Glomerular visceral epithelial cell (primary cell): ENCODE measurements around the gene CACNA1C.
"Not testable (repeated sequence)": the region's sequence is repeated elsewhere in the genome, so short reads cannot be mapped to it uniquely, and the experiment has no call there.

Experiments used
- DNase-seq: peaks from one replicate; pipeline ENCODE4 v3.0.0-alpha.2; 2016; ENCODE audit errors: extremely low spot score

The CACNA1C gene

DNA sequence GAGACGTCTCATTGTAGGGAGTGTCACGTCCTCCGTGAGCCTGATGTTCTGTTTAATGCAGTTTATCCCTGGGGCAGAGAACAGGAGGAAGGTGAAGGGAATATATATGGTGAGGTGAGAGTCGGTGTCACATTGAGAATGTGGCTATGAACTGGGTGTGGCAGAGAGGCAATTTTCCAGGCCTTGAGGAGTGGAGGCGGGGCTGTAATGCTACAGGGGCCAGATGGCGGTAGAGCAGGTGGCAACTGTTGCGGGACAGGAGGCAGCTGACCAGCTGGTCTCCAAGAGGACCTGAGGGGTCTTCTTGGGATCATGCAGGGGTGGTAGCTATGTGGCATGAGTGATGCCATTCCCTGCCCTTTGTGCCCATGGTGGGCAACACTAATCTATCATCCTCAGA is 59.6 kb downstream of the CACNA1C start:
- no peak for DNase-seq

GRCh38 chr12:2113119-2113912 is 60.5 kb downstream of the CACNA1C start:
- no peak for DNase-seq

GRCh38 chr12:2114071-2114470 is 61.3 kb downstream of the CACNA1C start:
- DNase-seq: no peak

- no peak for DNase-seq
Observed at GRCh38 chr12:2115101-2115845, 62.5 kb downstream of the CACNA1C start.

GRCh38 chr12:2117541-2117940 is 64.8 kb downstream of the CACNA1C start:
- no peak for DNase-seq

GRCh38 chr12:2118061-2118460 is 65.3 kb downstream of the CACNA1C start:
- DNase-seq: no peak

DNA sequence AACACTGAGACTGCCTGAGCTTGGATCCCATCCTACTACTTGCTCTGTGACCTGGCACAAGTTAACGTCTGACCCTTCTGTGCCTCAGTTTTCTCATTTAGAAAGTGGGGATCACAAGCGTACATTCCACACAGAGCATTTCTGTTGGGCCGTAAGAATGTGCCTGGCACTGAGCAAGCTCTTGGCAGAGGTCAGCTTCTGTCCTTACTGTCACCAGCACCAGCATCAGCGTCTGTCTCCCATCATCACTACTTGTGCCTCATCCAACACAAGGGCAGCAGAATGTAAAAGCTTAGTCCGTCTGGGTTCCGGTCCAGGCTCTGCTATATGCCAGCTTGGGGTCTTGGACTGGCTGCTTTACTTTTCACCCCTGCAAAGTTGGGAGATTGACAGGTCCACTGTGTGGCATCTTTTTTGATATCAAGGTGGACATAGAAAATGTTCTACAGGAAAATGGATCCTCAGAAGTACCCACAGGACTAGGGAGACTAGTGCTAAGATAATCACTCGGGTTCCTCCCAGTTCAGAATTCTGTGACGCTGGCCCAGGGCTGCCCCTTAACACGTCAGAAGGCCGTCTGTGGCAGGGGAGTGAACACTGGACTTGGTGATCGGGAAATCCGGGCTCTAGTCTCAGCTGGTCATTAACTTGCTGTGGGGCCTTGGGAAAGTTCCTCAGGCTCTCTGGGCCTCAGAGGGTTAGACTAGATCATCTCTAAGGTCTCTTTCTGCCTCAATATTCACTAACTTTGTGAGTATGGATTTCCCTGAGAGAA is 65.9 kb downstream of the CACNA1C start:
- DNase-seq: no peak

DNA sequence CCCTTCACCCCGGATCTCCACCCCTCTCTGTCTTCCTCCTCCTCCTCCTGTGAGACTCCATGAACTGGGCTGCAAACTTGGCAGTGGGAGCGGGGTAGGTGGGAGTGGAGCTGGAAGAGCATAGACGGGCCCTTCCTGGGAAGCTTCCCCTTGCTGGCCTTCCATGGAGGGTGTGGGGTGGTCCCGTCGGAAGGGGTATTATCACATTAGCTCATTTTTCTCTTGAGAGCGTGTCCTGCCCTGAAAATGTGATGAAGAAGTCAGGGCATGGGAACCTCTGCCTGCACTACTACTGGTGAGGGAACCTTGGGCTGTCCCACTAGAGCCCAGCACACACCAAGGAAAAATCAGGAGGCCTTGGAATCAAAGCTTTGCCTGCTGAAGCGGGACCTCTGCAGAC is 66.5 kb downstream of the CACNA1C start:
- no peak for DNase-seq

DNA sequence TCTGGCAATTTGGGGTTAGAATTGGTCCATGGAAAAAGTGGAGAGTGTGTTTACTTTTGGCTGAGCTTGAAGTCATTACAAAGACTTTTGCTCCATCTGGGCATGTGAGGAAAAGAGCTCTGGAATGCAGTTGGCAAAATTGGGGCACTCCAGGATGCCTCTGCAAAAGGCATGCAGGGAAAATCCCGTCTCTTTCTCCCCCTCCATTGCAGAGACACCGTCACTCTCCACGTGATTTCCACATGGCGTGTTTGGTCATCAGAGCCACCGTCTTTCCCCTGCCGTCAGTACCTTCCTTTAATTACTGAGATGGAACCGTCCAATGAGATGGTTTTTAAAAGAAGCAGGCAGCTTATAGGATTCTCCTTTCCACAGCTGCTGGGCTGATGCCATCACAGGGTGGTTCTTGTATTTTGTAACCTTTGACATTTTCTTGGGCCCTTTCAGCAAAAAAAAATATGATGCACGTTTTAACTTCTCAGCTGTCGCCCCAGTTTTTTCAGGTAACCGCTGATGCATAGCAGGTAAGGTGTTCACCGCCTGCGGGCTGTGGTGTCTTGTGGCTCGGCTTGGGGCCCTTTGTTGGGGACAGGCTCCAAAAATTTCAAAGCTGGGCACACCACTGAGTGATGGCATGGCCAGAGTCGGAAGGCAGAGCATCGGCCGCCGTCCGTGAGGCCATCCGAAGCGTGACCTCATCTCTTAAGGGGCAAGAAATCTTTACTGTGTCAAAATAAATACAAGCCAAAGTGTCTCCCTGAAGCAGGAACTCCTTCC is 68.4 kb downstream of the CACNA1C start:
- DNase-seq: no peak

- DNase-seq: no peak
Observed at GRCh38 chr12:2124466-2125023, 71.8 kb downstream of the CACNA1C start.

GRCh38 chr12:2125651-2126522 is 73.1 kb downstream of the CACNA1C start:
- DNase-seq: no peak

GRCh38 chr12:2126676-2127406 is 74.1 kb downstream of the CACNA1C start:
- no peak for DNase-seq

- DNase-seq: no peak
Observed at GRCh38 chr12:2129076-2129475, 76.3 kb downstream of the CACNA1C start.

DNA sequence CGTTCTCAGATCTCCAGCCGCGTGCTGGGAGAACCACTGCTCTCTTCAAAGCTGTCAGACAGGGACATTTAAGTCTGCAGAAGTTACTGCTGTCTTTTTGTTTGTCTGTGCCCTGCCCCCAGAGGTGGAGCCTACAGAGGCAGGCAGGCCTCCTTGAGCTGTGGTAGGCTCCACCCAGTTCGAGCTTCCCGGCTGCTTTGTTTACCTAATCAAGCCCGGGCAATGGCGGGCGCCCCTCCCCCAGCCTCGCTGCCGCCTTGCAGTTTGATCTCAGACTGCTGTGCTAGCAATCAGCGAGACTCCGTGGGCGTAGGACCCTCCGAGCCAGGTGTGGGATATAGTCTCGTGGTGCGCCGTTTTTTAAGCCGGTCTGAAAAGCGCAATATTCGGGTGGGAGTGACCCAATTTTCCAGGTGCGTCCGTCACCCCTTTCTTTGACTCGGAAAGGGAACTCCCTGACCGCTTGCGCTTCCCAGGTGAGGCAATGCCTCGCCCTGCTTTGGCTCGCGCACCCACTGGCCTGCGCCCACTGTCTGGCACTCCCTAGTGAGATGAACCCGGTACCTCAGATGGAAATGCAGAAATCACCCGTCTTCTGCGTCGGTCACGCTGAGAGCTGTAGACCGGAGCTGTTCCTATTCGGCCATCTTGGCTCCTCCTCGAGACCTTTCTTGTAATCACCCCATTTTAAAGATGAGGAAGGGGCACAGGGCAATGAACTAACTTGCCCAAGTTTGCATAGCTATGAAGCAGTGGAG is 83.1 kb downstream of the CACNA1C start:
- not testable (repeated sequence) for DNase-seq

DNA sequence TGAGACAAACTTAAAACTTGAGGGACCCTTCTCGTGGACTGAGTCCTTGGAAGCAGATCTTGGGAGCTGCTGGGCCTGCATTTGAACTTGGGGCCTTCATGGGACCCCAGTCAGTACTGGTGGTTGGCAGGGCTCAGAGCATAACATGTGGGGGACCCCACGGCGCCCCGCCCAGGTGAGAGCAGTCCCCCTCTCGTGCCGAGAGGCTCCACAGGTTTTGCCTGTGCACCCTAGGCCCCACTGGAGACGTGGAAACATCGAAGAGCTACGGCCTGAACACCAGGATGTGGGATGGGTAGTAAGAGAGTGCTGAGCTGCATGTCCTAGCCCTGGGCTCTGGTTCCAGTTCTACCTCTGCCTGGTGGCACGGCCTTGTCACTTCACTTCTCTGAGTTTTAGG is 84.1 kb downstream of the CACNA1C start:
- no peak for DNase-seq

DNA sequence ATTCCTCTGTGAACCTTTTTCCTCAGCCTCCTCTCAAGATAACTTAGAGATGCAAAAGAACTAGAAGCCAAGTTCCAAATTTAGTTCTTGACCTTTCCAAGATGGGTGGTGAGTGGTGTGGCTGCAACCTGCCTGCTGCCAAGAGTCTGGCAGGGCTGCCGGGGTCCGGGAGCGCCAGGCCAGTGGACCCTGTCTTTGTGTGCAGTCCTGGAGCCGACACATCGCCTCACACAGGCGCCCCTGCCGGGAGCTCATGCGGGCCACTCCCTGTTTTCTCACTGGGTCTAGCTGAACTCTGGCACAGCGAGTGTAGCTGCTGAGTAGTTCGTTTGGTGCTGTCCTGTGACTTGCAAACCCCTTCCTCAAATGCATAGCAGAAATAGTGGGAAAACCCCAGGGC is 84.9 kb downstream of the CACNA1C start:
- DNase-seq: no peak

- no peak for DNase-seq
Observed at GRCh38 chr12:2138294-2138693, 85.5 kb downstream of the CACNA1C start.

- DNase-seq: no peak
Observed at GRCh38 chr12:2138871-2139308, 86.1 kb downstream of the CACNA1C start.

DNA sequence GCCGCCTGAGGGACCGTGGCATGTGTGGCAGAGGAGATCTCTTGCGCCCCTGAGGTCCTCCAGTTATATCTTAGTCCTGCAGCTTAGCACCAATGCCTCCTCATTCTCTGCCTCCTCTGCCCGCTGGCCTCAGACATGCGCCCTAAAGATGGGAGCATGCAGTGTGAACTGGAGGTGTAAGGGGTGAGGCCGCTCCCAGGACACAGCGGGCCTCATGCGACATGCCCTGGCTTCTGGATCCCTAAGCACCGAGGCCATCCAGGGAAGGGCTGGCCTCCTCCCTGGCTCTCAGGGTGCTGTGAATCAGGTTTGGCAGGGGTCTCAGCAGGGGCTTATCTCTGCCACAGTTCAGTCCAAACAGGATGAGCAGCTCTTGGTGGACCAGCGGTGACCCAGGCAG is 86.9 kb downstream of the CACNA1C start:
- no peak for DNase-seq
